Stimulated activated naive CD4-positive, alpha-beta T cell treated with Interleukin-2 at 50 U/mL for 16 hours (primary cell): ENCODE measurements around the gene KRT72.
A peak's percentile ranks its signal among the peaks of the same experiment; 100 is the strongest.
"Not testable (repeated sequence)": the region's sequence is repeated elsewhere in the genome, so short reads cannot be mapped to it uniquely, and the experiment has no call there.

Experiments used
- DNase-seq: peaks from one replicate; lab custom pipeline; 2025; lab: John Stamatoyannopoulos, UW

Gene KRT72

GRCh38 chr12:52606581-52607218 is 5.4 kb upstream of the KRT72 start:
- no peak for DNase-seq

DNA sequence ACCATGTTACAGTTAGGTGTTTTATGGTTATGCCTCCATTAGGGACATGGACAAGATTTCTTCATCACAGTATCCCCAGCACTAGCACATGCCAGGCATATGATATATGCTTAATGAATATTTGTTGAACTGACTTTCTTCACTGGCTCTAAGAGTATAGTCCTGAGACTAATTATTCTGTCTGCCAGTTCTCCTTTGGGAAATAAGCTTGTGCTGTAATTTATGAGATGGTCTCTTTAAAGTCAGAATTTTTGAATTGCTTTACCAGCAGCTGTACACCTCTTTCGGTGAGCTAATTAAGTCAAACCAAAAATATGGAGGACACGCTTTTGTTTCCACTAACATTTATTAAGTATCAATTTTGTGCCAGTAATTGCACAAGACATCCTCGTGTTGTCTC is 4.8 kb upstream of the KRT72 start:
- DNase-seq = no peak

- DNase-seq = no peak
These were observed 4.3 kb upstream of the KRT72 start for GRCh38 chr12:52605542-52605941.

GRCh38 chr12:52604859-52605258 is 3.6 kb upstream of the KRT72 start:
- DNase-seq = no peak

- no peak for DNase-seq
These were observed 2.1 kb upstream of the KRT72 start for GRCh38 chr12:52603314-52603713.

DNA sequence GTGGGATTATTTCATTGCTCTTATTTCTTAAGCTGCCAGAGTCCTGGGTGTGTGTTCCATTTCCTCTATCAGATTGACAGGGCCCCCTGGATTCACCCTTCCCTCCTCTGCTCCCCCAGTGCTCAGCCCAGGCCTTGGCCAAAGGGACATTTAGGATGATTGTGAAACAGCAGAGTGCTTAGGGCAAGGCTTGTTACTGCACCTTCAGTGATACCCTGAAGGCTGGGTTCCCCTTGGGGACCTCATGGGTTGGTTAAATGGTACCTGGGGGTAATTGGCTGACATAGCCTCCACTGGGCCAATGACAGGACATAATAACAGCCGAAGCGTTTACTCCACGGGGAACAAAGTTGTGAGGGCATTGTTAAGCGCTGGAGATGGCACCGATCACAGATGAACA is 1.3 kb upstream of the KRT72 start:
- no peak for DNase-seq

GRCh38 chr12:52601671-52602070 is 408 bp upstream of the KRT72 start:
- DNase-seq = no peak

GRCh38 chr12:52600475-52600874 is 788 bp downstream of the KRT72 start:
- DNase-seq = no peak

DNA sequence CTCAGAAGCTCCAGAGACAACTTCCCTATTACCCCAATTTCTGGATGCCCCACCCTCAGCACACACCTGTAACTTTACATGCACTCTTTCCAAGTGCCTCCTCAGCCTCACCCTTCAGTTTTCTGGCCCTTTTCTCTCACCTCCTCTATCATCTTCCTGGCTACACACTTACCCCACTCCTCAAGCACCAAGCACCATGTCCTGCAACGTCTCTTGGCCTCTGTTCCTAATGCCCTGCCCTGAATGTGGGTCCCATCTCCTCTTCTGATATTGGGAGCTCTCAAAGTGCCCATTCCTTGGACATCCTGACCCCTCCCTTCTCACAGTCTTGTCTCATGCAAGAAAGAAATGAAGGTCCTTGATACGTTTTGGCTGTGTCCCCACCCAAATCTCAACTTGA is 1.2 kb downstream of the KRT72 start:
- DNase-seq = no peak

- DNase-seq = no peak
These were observed 2.3 kb downstream of the KRT72 start for GRCh38 chr12:52598966-52599365.

DNA sequence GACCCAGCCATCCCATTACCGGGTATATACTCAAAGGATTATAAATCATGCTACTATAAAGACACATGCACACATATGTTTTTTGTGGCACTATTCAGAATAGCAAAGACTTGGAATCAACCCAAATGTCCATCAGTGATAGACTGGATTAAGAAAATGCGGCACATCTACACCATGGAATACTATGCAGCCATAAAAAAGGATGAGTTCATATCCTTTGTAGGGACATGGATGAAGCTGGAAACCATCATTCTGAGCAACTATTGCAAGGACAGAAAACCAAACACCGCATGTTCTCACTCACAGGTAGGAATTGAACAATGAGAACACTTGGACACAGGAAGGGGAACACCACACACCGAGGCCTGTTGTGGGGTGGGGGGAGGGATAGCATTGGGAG is 7.0 kb downstream of the KRT72 start:
- DNase-seq = not testable (repeated sequence)

- no peak for DNase-seq
These were observed 9.7 kb downstream of the KRT72 start for GRCh38 chr12:52591521-52591920.

DNA sequence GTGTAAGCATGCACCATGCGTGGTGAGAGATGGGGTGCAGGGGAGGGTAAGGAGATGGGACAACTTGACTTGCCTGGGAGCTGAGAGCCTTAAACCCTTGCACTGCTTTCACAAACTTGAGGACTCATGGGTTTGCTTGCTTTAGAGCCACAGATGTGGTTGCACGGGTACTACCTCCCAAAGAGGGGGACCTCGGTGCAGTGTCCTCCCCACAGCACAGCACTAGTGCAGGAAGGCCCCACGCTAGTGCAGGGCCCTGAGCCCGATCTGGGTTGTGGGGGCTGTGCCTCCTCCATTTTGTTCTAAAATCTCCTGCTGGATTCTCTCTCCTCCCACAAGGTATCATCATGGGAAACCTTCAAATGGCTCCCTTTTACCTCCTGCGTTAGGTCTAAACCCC is 11.2 kb downstream of the KRT72 start:
- no peak for DNase-seq

DNA sequence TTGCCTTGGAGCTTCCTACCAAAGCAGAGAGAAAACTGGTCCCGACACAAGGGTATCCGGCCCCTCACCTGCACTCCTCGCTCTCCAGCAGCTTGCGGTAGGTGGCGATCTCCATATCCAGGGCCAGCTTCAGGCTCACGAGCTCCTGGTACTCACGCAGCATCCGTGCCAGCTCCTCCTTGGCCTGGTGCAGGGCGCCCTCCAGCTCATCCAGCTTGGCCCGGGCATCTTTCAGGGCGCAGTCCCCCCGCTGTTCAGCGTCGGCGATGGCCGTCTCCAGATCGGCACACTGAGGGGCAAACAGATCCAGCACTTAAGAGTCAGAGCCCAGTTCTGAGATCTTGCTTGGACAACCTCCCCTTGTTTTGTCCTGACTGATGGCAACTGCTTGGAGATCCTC is 13.7 kb downstream of the KRT72 start:
- DNase-seq = no peak

DNA sequence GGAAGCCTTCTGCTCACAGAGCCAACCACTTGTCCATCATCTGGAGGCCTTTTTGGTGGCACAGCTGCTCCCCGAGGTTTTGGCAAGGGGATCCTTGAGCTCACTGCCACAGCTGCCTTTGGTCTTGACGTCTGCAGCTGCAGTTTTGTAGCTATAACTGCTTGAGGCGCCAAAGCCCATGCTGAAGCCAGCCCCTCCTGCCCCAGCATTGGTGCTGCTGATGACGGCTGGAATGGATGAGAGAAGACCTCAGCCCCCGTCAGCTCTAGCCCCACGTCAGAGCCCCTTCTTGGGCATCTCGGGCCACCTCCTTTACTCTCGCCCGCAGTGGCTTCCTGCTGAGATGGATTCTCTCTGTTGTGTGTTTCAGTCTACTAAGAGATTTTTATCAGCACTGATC is 15.3 kb downstream of the KRT72 start:
- DNase-seq = no peak

DNA sequence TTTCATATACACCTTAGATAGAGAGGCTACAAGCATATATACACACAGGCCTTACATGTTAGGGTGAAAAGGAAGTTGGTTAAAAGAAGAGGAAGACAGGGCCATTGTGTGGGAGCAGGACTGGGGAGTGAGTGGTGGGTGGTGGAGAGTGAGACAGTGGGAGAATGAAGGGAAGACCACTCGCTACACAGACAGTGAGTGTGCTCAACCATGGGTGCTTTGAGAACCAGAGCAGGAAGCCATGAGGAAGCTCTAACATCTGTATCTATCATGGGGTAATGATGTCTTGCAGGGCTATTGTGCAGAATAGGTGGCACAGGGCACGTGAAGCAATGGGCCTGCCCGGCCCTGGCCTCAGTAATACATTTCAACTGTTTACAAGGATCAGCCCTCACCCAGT is 16.2 kb downstream of the KRT72 start:
- DNase-seq = no peak

DNA sequence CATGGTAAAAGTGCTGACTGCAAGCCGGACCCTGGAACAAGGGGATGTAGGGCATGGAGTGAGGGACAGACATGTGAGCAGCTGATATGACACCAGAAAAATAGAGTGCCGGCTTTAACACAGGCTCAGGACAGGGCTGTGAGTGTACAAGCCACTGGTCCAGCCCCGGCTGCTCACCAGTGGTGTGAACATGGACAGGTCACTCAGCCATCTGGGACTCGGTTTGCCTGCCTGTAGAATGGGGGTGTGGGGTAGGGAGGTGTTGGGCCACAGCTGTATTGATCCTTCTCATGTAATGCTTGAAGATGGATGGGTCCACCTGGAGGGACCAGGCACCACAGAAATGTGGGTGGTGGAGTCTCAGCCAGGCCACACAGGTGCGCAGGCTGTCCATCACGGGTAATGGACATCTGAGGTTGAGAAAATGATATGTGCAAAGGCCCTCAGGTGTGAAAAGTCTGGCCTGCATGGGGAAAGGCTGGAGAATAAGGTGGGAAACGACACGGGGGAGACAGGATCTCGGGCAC is 17.0 kb downstream of the KRT72 start:
- no peak for DNase-seq

GRCh38 chr12:52582971-52583456 is 18.2 kb downstream of the KRT72 start:
- peak; percentile 40 for DNase-seq

DNA sequence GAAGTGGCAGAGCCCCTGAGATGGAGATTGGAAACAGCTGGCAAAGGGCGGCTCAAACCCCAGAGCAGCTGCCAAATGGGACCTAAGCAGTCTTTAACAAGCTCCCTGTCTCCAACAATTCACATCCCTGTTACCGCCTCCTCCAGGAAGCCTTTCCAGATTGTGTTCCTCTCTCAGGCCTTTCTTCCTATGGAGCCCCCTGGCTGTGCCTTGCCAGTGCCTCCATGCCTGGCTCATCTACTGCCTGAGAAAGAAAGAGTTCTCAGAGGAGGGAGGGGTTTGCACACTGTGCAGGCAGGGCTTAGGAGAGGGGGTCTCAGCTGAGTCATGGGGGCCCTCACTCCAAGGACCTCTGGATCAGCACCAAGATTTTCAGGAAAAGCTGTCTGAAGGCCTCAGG is 18.8 kb downstream of the KRT72 start:
- no peak for DNase-seq

- DNase-seq = no peak
These were observed 19.8 kb downstream of the KRT72 start for GRCh38 chr12:52581481-52581880.

DNA sequence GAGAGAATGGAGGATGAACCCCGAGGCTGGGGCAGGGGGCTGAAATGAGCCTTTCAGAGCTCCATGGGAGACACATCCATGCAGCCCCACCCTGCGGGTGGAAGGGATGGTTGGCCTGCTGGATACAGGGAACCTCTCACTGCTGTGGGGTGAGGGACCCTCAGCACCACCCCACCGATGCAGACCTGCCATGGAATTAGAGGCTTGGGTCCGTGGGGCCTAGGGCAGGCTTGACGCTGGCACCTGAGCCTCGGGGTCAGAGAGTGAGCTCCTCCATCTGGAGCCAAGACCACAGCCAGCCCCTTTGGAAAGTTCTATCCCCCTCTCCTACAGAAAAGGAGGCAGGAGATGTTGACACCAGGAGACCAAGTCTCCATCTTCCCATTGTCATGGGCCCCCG is 20.2 kb downstream of the KRT72 start:
- no peak for DNase-seq

- DNase-seq = no peak
These were observed 20.8 kb downstream of the KRT72 start for GRCh38 chr12:52580496-52580895.

DNA sequence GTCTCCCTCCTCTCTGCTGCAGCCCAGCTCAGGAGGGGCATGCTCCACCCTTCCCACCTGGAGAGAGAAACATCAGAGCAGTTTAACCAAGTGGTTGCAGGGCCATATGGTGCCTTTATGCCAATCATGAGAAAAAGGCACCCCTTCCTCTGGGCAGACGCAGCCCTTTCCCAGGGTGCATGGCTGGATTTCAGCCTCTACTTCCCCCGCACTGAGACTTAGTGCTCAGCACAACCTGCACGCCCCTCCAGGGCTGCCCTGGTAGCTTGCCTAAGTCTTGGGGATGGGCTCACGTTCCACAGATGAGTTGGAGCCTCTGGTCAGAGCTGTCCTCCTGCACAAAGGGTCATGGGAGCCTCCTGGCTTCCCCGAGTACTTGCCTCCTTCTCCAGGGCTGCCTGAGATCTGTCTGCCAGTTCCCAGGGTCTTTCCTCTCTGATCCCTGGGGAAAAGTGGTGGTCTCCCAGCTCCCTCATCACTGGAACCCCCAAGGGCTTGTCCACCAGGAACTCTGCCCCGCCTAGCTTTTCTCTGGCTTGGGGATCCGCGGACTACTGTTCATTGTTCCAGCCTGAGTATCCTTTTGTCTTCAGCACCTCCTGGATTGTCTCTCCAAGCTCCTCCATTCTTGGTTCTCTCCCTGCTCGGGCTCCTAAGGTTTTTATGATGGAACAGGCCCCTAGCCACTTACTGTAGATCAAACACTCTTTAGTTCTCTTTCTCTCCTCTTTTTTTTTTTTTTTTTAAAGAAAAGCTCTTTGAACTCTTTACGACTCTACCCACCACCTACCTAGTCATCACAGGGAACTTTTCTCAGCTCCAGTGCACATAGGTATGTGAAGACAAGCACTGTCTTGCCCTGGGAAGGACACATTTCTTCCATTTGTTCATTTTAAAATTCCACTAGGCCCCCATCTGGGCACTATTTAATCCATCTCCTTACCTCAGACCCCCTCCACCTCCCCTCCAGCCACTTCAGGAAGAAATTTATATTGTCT is 21.5 kb downstream of the KRT72 start:
- DNase-seq = no peak
